Measurements from ENCODE around the gene UPB1.

The UPB1 gene

GRCh38 chr22:24459911-24460310, 35.2 kb upstream of the UPB1 start:
- no peak overlapping the region for H3K9ac ChIP-seq
- no peak overlapping the region for H2AFZ ChIP-seq
- no peaks in the 10 kb centered on the region for H3K9me3 ChIP-seq (ENCODE audit: control insufficient read depth, low read length)
- H3K4me3 ChIP-seq (ENCODE audit: low read depth, low read length): no peak overlapping the region
- no peak overlapping the region for H3K27ac ChIP-seq
- no peaks in the 10 kb centered on the region for H3K79me2 ChIP-seq
- TF ChIP-seq CTCF (IDR thresholded peaks at IDR 0.05): no peak
- H3K4me1 ChIP-seq: no peaks in the 10 kb centered on the region
- no peak overlapping the region for H3K4me2 ChIP-seq (ENCODE audit: low read length)
- no peaks in the 10 kb centered on the region for H3K27me3 ChIP-seq (ENCODE audit: control insufficient read depth, insufficient read depth, low read length)
- no peaks in the 10 kb centered on the region for H3K36me3 ChIP-seq (ENCODE audit: control insufficient read depth, insufficient read depth, low read length)

- TF ChIP-seq CTCF (IDR thresholded peaks at IDR 0.05): no peak
- H3K4me1 ChIP-seq: no peaks in the 10 kb centered on the region
- H3K4me3 ChIP-seq (ENCODE audit: low read depth, low read length): no peak overlapping the region
- no peaks in the 10 kb centered on the region for H3K79me2 ChIP-seq
- no peak overlapping the region for H2AFZ ChIP-seq
- no peaks in the 10 kb centered on the region for H3K27me3 ChIP-seq (ENCODE audit: control insufficient read depth, insufficient read depth, low read length)
- no peaks in the 10 kb centered on the region for H3K9me3 ChIP-seq (ENCODE audit: control insufficient read depth, low read length)
- H3K9ac ChIP-seq: no peak overlapping the region
- H3K27ac ChIP-seq: no peak overlapping the region
- no peaks in the 10 kb centered on the region for H3K36me3 ChIP-seq (ENCODE audit: control insufficient read depth, insufficient read depth, low read length)
- H3K4me2 ChIP-seq (ENCODE audit: low read length): no peak overlapping the region
These were observed 34.6 kb upstream of the UPB1 start for GRCh38 chr22:24460418-24461089.

GRCh38 chr22:24463071-24463760, 31.9 kb upstream of the UPB1 start:
- H3K9me3 ChIP-seq (ENCODE audit: control insufficient read depth, low read length): no peaks in the 10 kb centered on the region
- H3K79me2 ChIP-seq: no peaks in the 10 kb centered on the region
- no peak overlapping the region for H3K4me2 ChIP-seq (ENCODE audit: low read length)
- H3K9ac ChIP-seq: no peak overlapping the region
- H3K4me3 ChIP-seq (ENCODE audit: low read depth, low read length): no peak overlapping the region
- H3K4me1 ChIP-seq: peaks cover 4% of the 10 kb centered on the region
- TF ChIP-seq CTCF (IDR thresholded peaks at IDR 0.05): no peak
- H3K36me3 ChIP-seq (ENCODE audit: control insufficient read depth, insufficient read depth, low read length): no peaks in the 10 kb centered on the region
- no peak overlapping the region for H2AFZ ChIP-seq
- no peaks in the 10 kb centered on the region for H3K27me3 ChIP-seq (ENCODE audit: control insufficient read depth, insufficient read depth, low read length)
- H3K27ac ChIP-seq: no peak overlapping the region

- Histone ChIP-seq H3K4me2 (ENCODE audit: low read length) (no peak overlapping the region), H3K9me3 (ENCODE audit: control insufficient read depth, low read length) (no peaks in the 10 kb centered on the region), H3K27ac (no peak overlapping the region)
These were observed 29.6 kb upstream of the UPB1 start for GRCh38 chr22:24465566-24465965.

More at GRCh38 chr22:24465566-24465965, 29.6 kb upstream of the UPB1 start:
- Histone ChIP-seq H3K36me3 (ENCODE audit: control insufficient read depth, insufficient read depth, low read length) (no peaks in the 10 kb centered on the region), H3K79me2 (no peaks in the 10 kb centered on the region), H3K9ac (no peak overlapping the region), H3K4me1 (peaks cover 4% of the 10 kb centered on the region), H2AFZ (no peak overlapping the region), H3K27me3 (ENCODE audit: control insufficient read depth, insufficient read depth, low read length) (no peaks in the 10 kb centered on the region), H3K4me3 (ENCODE audit: low read depth, low read length) (no peak overlapping the region)
- no peak for TF ChIP-seq CTCF (IDR thresholded peaks at IDR 0.05)
